HepG2 (cell line): Measurements from ENCODE around the gene PRR35. TPM values are rescaled to one million over a fixed set of nuclear protein-coding genes. Genes with fewer than 3 reads are reported as not detected.

Experiments
- CREM ChIP-seq, 2 experiments: sonication (generic) in 1 of 2; formaldehyde crosslinking in 1 of 2; IDR thresholded peaks; 2 replicates each; pipeline versions ENCODE4 v1.4.0 to v1.6.1; 2016 to 2020; ENCODE audit warnings: antibody characterized with exemption in 1 of 2, mild to moderate bottlenecking in 1 of 2, missing genetic modification reagents in 1 of 2
- CTCF ChIP-seq: sonication (generic); formaldehyde crosslinking; IDR thresholded peaks from 2 replicates; pipeline ENCODE4 v1.5.0; 2020; ENCODE audit warnings: mild to moderate bottlenecking, missing genetic modification reagents, moderate library complexity
- GATAD2A ChIP-seq: IDR thresholded peaks from 2 replicates; pipeline ENCODE4 v1.6.1; 2016
- JUND ChIP-seq: sonication (generic); formaldehyde crosslinking; IDR thresholded peaks from 2 replicates; pipeline ENCODE4 v1.8.0; 2022; ENCODE audit warnings: mild to moderate bottlenecking, missing genetic modification reagents
- KMT2A ChIP-seq: sonication (generic); formaldehyde crosslinking; IDR thresholded peaks from 2 replicates; pipeline ENCODE4 v1.4.0; 2020; ENCODE audit warnings: missing genetic modification reagents
- SIN3A ChIP-seq: IDR thresholded peaks from 2 replicates; pipeline ENCODE4 v1.6.1; 2011; ENCODE audit warnings: low read depth, mild to moderate bottlenecking, control low read depth, low read length, borderline replicate concordance
- ZHX1 ChIP-seq: sonication (generic); formaldehyde crosslinking; IDR thresholded peaks from 2 replicates; pipeline ENCODE4 v1.8.1; 2022; ENCODE audit warnings: low read depth, mild to moderate bottlenecking, missing genetic modification reagents
- ZNF576 ChIP-seq: sonication (generic); formaldehyde crosslinking; IDR thresholded peaks from 2 replicates; pipeline ENCODE4 v1.4.0; 2020; ENCODE audit warnings: mild to moderate bottlenecking, missing genetic modification reagents
- ZNF782 ChIP-seq: sonication (generic); formaldehyde crosslinking; IDR thresholded peaks from 2 replicates; pipeline ENCODE4 v1.4.0; 2020; ENCODE audit warnings: missing genetic modification reagents, mild to moderate bottlenecking, borderline replicate concordance
- ZUFSP ChIP-seq: sonication (generic); formaldehyde crosslinking; IDR thresholded peaks from 2 replicates; pipeline ENCODE4 v1.9.0; 2021; ENCODE audit warnings: missing genetic modification reagents, mild to moderate bottlenecking, borderline replicate concordance
- polyA plus RNA-seq, 8 experiments: library from polyadenylated mRNA; depleted of rRNA in 3 of 8; stranded (reverse) in 7 of 8; unstranded in 1 of 8; fragments of >200 nt; fragmentation: Illumina TruSeq in 4 of 8; extraction: Trizol in 4 of 8; gene quantifications; 2 replicates each; pipeline versions ENCODE4 v1.2.1 to v1.2.3, GENCODE V29; 2011 to 2016; ENCODE audit warnings: low read depth in 4 of 8, missing spikeins in 1 of 8, mixed read lengths in 1 of 8; ENCODE audit not compliant: insufficient read depth in 1 of 8
- total RNA-seq, 5 experiments: library from RNA; depleted of rRNA; stranded (reverse); fragments of >200 nt; fragmentation: Illumina TruSeq; extraction: Trizol; gene quantifications; 2 replicates each; pipeline ENCODE4 v1.2.3, GENCODE V29; 2016; ENCODE audit warnings: low read depth in 1 of 5
- TF ChIP-seq, protein P1 (sequence below): IDR thresholded peaks from 2 replicates; pipeline ENCODE4 v1.6.1; 2016; ENCODE audit warnings: low read depth, borderline replicate concordance
- TF ChIP-seq, protein P2 (sequence below): sonication (generic); formaldehyde crosslinking; IDR thresholded peaks from 2 replicates; pipeline ENCODE4 v1.4.0; 2020; ENCODE audit warnings: missing genetic modification reagents
- TF ChIP-seq, protein P3 (sequence below), 2 experiments: sonication (generic) in 1 of 2; formaldehyde crosslinking in 1 of 2; IDR thresholded peaks; 2 replicates each; pipeline versions ENCODE4 v1.4.0 to v1.6.1; 2018 to 2020; ENCODE audit warnings: missing genetic modification reagents in 2 of 2, borderline replicate concordance in 1 of 2, low read depth in 1 of 2, mild to moderate bottlenecking in 1 of 2, missing biosample characterization in 1 of 2

Gene PRR35
- total and polyA plus RNA-seq, 2 of the 13 experiments (the other 11 are each of a cell fraction or from before 2014, with no cell fraction given) = 0.07 to 0.16 TPM

- TF ChIP-seq ZNF576 (CRISPR knock-in tag) (0 out of 2 replicates have a peak, but pooled peaks have one; percentile 34), ZUFSP (CRISPR knock-in tag) (no peak), KMT2A (CRISPR knock-in tag) (peak; percentile 79), ZHX1 (CRISPR knock-in tag) (peak; percentile 81; the same call in 1 of the 2 replicates), CREM (IDR thresholded peaks at IDR 0.05) (peak; percentile 54), CREM (CRISPR knock-in tag; IDR thresholded peaks at IDR 0.05) (no peak), GATAD2A (CRISPR knock-in tag) (peak; percentile 89), CTCF (CRISPR knock-in tag) (peak; percentile 45), ZNF782 (peak; percentile 13; the same call in 1 of the 2 replicates), JUND (0 out of 2 replicates have a peak, but pooled peaks have one; percentile 48), SIN3A (peak; percentile 80; the same call in 1 of the 2 replicates)
- TF ChIP-seq, protein P1, sequence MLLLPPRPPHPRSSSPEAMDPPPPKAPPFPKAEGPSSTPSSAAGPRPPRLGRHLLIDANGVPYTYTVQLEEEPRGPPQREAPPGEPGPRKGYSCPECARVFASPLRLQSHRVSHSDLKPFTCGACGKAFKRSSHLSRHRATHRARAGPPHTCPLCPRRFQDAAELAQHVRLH (CRISPR knock-in tag) = peak; percentile 82
- TF ChIP-seq, protein P2, sequence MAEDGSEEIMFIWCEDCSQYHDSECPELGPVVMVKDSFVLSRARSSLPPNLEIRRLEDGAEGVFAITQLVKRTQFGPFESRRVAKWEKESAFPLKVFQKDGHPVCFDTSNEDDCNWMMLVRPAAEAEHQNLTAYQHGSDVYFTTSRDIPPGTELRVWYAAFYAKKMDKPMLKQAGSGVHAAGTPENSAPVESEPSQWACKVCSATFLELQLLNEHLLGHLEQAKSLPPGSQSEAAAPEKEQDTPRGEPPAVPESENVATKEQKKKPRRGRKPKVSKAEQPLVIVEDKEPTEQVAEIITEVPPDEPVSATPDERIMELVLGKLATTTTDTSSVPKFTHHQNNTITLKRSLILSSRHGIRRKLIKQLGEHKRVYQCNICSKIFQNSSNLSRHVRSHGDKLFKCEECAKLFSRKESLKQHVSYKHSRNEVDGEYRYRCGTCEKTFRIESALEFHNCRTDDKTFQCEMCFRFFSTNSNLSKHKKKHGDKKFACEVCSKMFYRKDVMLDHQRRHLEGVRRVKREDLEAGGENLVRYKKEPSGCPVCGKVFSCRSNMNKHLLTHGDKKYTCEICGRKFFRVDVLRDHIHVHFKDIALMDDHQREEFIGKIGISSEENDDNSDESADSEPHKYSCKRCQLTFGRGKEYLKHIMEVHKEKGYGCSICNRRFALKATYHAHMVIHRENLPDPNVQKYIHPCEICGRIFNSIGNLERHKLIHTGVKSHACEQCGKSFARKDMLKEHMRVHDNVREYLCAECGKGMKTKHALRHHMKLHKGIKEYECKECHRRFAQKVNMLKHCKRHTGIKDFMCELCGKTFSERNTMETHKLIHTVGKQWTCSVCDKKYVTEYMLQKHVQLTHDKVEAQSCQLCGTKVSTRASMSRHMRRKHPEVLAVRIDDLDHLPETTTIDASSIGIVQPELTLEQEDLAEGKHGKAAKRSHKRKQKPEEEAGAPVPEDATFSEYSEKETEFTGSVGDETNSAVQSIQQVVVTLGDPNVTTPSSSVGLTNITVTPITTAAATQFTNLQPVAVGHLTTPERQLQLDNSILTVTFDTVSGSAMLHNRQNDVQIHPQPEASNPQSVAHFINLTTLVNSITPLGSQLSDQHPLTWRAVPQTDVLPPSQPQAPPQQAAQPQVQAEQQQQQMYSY (CRISPR knock-in tag) = peak; percentile 74
- TF ChIP-seq, protein P3, sequence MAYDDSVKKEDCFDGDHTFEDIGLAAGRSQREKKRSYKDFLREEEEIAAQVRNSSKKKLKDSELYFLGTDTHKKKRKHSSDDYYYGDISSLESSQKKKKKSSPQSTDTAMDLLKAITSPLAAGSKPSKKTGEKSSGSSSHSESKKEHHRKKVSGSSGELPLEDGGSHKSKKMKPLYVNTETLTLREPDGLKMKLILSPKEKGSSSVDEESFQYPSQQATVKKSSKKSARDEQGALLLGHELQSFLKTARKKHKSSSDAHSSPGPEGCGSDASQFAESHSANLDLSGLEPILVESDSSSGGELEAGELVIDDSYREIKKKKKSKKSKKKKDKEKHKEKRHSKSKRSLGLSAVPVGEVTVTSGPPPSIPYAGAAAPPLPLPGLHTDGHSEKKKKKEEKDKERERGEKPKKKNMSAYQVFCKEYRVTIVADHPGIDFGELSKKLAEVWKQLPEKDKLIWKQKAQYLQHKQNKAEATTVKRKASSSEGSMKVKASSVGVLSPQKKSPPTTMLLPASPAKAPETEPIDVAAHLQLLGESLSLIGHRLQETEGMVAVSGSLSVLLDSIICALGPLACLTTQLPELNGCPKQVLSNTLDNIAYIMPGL (CRISPR knock-in tag; IDR thresholded peaks at IDR 0.05; ENCODE audit: borderline replicate concordance in 1 of 2, low read depth in 1 of 2) = peak; percentile 12 to 33; a peak in 1 of 4 replicates
Measured at GRCh38 chr16:543301-544164, 16.7 kb upstream of the PRR35 start (continued).
